Neural progenitor cell (in vitro differentiated cells): ENCODE measurements around the gene NUAK2. TPM values are rescaled to one million over a fixed set of nuclear protein-coding genes. Genes with fewer than 3 reads are reported as not detected.
"Not testable (repeated sequence)": the region's sequence is repeated elsewhere in the genome, so short reads cannot be mapped to it uniquely, and the experiment has no call there.

Experiments used
- DNase-seq: peaks from one replicate; pipeline ENCODE4 v3.0.0-alpha.2; 2016; ENCODE audit warnings: low spot score
- H2AFZ ChIP-seq: fragments of 200-600 bp; sonication (generic); replicated peaks from 2 replicates; pipeline ENCODE4 v1.6.1; 2016; ENCODE audit warnings: antibody characterized with exemption
- H3F3A ChIP-seq: fragments of 200-600 bp; sonication (generic); 2 replicates; pipeline ENCODE4 v1.6.1; 2016; ENCODE audit warnings: antibody characterized with exemption, low read depth
- H3K27ac ChIP-seq: fragments of 200-600 bp; sonication (generic); 2 replicates; pipeline ENCODE4 v1.5.1; 2016; ENCODE audit warnings: mild to moderate bottlenecking
- H3K27me3 ChIP-seq: fragments of 200-600 bp; sonication (generic); 2 replicates; pipeline ENCODE4 v1.6.1; 2016; ENCODE audit warnings: mild to moderate bottlenecking, moderate library complexity
- H3K36me3 ChIP-seq: fragments of 200-600 bp; sonication (generic); 2 replicates; pipeline ENCODE4 v1.5.1; 2016
- H3K4me1 ChIP-seq: fragments of 200-600 bp; sonication (generic); 2 replicates; pipeline ENCODE4 v1.6.1; 2016; ENCODE audit warnings: mixed run types
- H3K4me2 ChIP-seq: fragments of 200-600 bp; sonication (generic); 2 replicates; pipeline ENCODE4 v1.6.1; 2016
- H3K4me3 ChIP-seq: fragments of 200-600 bp; sonication (generic); 2 replicates; pipeline ENCODE4 v1.5.1; 2016
- H3K79me2 ChIP-seq: fragments of 200-600 bp; sonication (generic); 2 replicates; pipeline ENCODE4 v1.6.1; 2016; ENCODE audit warnings: low read depth
- H3K9ac ChIP-seq: fragments of 200-600 bp; sonication (generic); 2 replicates; pipeline ENCODE4 v1.6.1; 2016
- H3K9me3 ChIP-seq: fragments of 200-600 bp; sonication (generic); 2 replicates; pipeline ENCODE4 v1.5.1; 2016; ENCODE audit warnings: low read depth
- H4K20me1 ChIP-seq: fragments of 200-600 bp; sonication (generic); 2 replicates; pipeline ENCODE4 v1.6.1; 2016; ENCODE audit warnings: low read depth
- H3K27ac Mint-ChIP-seq: 3 replicates; pipeline ENCODE4 v1.8.0; 2021; ENCODE audit warnings: mixed read lengths
- H3K27me3 Mint-ChIP-seq: 2 replicates; pipeline ENCODE4 v1.8.0; 2022; ENCODE audit warnings: low read depth, mild to moderate bottlenecking, inconsistent platforms, moderate library complexity, mixed read lengths; ENCODE audit not compliant: insufficient read depth
- H3K36me3 Mint-ChIP-seq: 3 replicates; pipeline ENCODE4 v1.8.0; 2021; ENCODE audit warnings: mixed read lengths
- H3K4me1 Mint-ChIP-seq: 3 replicates; pipeline ENCODE4 v1.8.0; 2021; ENCODE audit warnings: mixed read lengths
- H3K4me3 Mint-ChIP-seq: 3 replicates; pipeline ENCODE4 v1.8.0; 2021; ENCODE audit warnings: mild to moderate bottlenecking, moderate library complexity, mixed read lengths
- H3K9me3 Mint-ChIP-seq: 3 replicates; pipeline ENCODE4 v1.8.0; 2020; ENCODE audit warnings: mixed read lengths
- EZH2 ChIP-seq: fragments of 200-600 bp; sonication (generic); IDR thresholded peaks from 2 replicates; pipeline ENCODE4 v1.6.1; 2017; ENCODE audit warnings: antibody characterized with exemption, mild to moderate bottlenecking, moderate library complexity
- EZH2phosphoT487 ChIP-seq: fragments of 200-600 bp; sonication (generic); IDR thresholded peaks from 2 replicates; pipeline ENCODE4 v1.6.1; 2017; ENCODE audit warnings: antibody characterized with exemption
- total RNA-seq: library from RNA; depleted of rRNA; stranded (reverse); fragments of >200 nt; gene quantifications from 2 replicates; pipeline ENCODE4 v1.2.3, GENCODE V29; 2015; ENCODE audit warnings: low replicate concordance
- TF ChIP-seq, protein P1 (sequence below): fragments of 200-600 bp; sonication (generic); IDR thresholded peaks from 2 replicates; pipeline ENCODE4 v1.5.1; 2017; ENCODE audit warnings: antibody characterized with exemption, mild to moderate bottlenecking

Gene NUAK2
- total RNA-seq, 1 donor from 2014 or later: 29.4 TPM

DNA sequence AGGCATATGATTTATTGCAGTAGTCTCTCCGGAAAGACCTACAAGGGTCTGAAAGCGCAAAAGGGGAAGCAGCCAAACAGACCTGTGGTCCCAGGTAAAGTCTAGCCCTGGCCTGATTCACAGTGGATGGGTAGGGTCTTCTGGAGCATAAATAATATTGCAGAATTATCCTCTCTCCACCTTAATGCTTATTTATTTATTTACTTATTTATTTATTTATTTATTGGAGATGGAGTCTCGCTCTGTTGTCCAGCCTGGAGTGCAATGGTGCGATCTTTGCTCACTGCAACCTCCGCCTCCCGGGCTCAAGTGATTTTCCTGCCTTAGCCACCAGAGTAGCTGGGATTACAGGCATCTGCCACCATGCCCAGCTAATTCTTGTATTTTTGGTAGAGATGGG, 46.9 kb upstream of the NUAK2 start:
- H3K27me3 ChIP-seq: no peaks in the 10 kb centered on the region
- Mint-ChIP-seq H3K4me3 (no peak overlapping the region), H3K27me3 (peaks cover 2% of the 10 kb centered on the region), H3K36me3 (no peaks in the 10 kb centered on the region), H3K4me1 (peaks cover 39% of the 10 kb centered on the region), H3K27ac (no peak overlapping the region), H3K9me3 (no peaks in the 10 kb centered on the region)
- no peak overlapping the region for H2AFZ ChIP-seq
- peaks cover 24% of the 10 kb centered on the region for H3K4me1 ChIP-seq
- TF ChIP-seq, protein P1, sequence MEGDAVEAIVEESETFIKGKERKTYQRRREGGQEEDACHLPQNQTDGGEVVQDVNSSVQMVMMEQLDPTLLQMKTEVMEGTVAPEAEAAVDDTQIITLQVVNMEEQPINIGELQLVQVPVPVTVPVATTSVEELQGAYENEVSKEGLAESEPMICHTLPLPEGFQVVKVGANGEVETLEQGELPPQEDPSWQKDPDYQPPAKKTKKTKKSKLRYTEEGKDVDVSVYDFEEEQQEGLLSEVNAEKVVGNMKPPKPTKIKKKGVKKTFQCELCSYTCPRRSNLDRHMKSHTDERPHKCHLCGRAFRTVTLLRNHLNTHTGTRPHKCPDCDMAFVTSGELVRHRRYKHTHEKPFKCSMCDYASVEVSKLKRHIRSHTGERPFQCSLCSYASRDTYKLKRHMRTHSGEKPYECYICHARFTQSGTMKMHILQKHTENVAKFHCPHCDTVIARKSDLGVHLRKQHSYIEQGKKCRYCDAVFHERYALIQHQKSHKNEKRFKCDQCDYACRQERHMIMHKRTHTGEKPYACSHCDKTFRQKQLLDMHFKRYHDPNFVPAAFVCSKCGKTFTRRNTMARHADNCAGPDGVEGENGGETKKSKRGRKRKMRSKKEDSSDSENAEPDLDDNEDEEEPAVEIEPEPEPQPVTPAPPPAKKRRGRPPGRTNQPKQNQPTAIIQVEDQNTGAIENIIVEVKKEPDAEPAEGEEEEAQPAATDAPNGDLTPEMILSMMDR: no peak
- no peak for TF ChIP-seq EZH2
- TF ChIP-seq EZH2phosphoT487: no peak
- no peak overlapping the region for H3K27ac ChIP-seq
- H4K20me1 ChIP-seq: no peaks in the 10 kb centered on the region
- no peak overlapping the region for H3K4me3 ChIP-seq
- no peak for DNase-seq
- no peak overlapping the region for H3K9ac ChIP-seq
- H3K9me3 ChIP-seq: no peaks in the 10 kb centered on the region
- H3F3A ChIP-seq: peaks cover 22% of the 10 kb centered on the region
- H3K79me2 ChIP-seq: no peaks in the 10 kb centered on the region
- no peaks in the 10 kb centered on the region for H3K36me3 ChIP-seq
- no peak overlapping the region for H3K4me2 ChIP-seq

DNA sequence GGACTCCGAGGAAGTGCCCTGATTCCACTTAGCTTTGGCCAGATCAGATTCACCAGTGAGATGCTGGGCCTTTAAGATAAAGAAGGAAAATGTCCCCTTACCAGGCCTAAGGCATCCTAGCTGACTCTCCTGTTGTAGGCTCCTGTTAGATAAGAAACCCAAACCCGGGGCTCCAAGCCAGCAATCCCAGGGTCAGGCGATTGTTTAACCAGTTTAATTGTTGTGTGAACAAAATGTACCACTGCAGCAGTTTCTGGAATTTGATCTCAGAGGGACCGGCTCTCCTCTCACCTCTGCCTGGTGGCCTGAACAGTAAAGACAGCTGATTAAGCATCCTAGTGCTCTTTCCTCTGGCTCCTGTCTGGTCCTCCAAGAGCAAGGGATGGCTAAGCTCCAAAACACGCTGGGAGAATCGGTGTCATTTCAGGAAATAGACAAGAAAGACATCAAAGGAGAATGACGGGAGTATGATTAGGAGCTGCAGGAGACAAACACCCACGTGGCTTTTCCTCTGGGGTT, 44.5 kb upstream of the NUAK2 start:
- Histone ChIP-seq H4K20me1 (no peaks in the 10 kb centered on the region), H3K27ac (no peak overlapping the region), H3K4me2 (peak overlapping the region; percentile 34), H3K4me3 (no peak overlapping the region), H2AFZ (peak overlapping the region; percentile 86), H3K9me3 (no peaks in the 10 kb centered on the region), H3F3A (peaks cover 28% of the 10 kb centered on the region), H3K79me2 (no peaks in the 10 kb centered on the region), H3K36me3 (no peaks in the 10 kb centered on the region), H3K27me3 (no peaks in the 10 kb centered on the region), H3K4me1 (peaks cover 13% of the 10 kb centered on the region), H3K9ac (no peak overlapping the region)
- H3K27ac Mint-ChIP-seq: peak overlapping the region; percentile 78
- no peak overlapping the region for H3K4me3 Mint-ChIP-seq
- no peaks in the 10 kb centered on the region for H3K9me3 Mint-ChIP-seq
- H3K4me1 Mint-ChIP-seq: peaks cover 30% of the 10 kb centered on the region
- H3K36me3 Mint-ChIP-seq: no peaks in the 10 kb centered on the region
- no peak for DNase-seq
- TF ChIP-seq EZH2phosphoT487 (no peak), EZH2 (no peak)
- TF ChIP-seq, protein P1: no peak
- peaks cover 4% of the 10 kb centered on the region for H3K27me3 Mint-ChIP-seq

DNA sequence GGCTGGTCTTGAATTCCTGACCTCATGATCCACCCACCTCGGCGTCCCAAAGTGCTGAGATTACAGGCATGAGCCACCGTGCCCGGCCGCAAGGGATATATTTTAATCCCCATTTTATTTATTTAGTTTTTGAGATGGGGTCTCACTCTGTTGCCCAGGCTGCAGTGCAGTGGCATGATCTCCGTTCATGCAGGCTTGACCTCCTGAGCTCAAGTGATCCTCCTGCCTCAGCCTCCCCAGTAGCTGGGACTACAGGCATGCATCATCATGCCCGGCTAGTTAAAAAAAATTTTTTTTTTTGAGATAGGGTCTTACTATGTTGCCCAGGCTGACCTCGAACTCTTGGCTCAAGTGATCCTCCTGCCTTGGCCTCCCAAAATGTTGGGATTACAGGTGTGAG, 43.5 kb upstream of the NUAK2 start:
- peaks cover 39% of the 10 kb centered on the region for H3K4me1 Mint-ChIP-seq
- H3K79me2 ChIP-seq, H3K36me3 Mint-ChIP-seq, H3K27me3 ChIP-seq, H3K4me2 ChIP-seq, H3K4me3 Mint-ChIP-seq, H3K4me3 ChIP-seq, H3K27ac Mint-ChIP-seq, H3K9me3 Mint-ChIP-seq, H2AFZ ChIP-seq, H3K27me3 Mint-ChIP-seq, H3K9me3 ChIP-seq, H3K9ac ChIP-seq, H3K36me3 ChIP-seq, H3K27ac ChIP-seq, DNase-seq, H4K20me1 ChIP-seq: not testable (repeated sequence)
- Histone ChIP-seq H3F3A (peaks cover 37% of the 10 kb centered on the region), H3K4me1 (peaks cover 23% of the 10 kb centered on the region)

DNA sequence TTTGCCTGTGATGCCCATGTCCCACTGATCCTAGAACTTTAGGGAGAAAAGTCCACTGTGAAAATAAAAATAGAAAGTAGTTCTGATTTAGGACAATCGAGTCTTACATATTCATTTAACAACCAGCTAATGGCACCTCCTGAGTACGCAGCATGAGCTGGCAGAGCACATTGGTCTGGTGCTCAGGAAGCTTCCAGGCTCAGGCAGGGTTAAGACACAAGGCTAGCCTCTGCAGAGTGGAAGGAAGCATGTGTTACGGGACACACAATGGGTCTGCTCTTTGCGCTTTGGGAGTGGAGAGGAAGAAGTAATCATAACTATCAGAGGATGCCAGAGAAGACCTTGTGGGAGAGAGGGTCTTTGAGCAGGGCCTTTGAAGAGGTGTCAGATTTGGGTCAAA, 39.3 kb upstream of the NUAK2 start:
- Mint-ChIP-seq H3K27ac (peak overlapping the region; percentile 30), H3K9me3 (no peaks in the 10 kb centered on the region), H3K4me1 (peaks cover 59% of the 10 kb centered on the region), H3K4me3 (no peak overlapping the region), H3K27me3 (peaks cover 6% of the 10 kb centered on the region), H3K36me3 (no peaks in the 10 kb centered on the region)
- no peak for TF ChIP-seq EZH2phosphoT487
- H3K9me3 ChIP-seq: no peaks in the 10 kb centered on the region
- peak overlapping the region; percentile 52 for H2AFZ ChIP-seq
- H3K4me3 ChIP-seq: no peak overlapping the region
- no peak overlapping the region for H3K9ac ChIP-seq
- H3F3A ChIP-seq: peaks cover 61% of the 10 kb centered on the region
- H3K4me1 ChIP-seq: peaks cover 57% of the 10 kb centered on the region
- no peaks in the 10 kb centered on the region for H3K27me3 ChIP-seq
- peak overlapping the region; percentile 49 for H3K4me2 ChIP-seq
- no peak for DNase-seq
- H3K79me2 ChIP-seq: no peaks in the 10 kb centered on the region
- H3K27ac ChIP-seq: peak overlapping the region; percentile 27
- H3K36me3 ChIP-seq: no peaks in the 10 kb centered on the region
- no peaks in the 10 kb centered on the region for H4K20me1 ChIP-seq
